Spleen (tissue), 11 donors: Measurements from ENCODE around the gene USP10. TPM values are rescaled to one million over a fixed set of nuclear protein-coding genes. Genes with fewer than 3 reads are reported as not detected.

Experiments
- DNase-seq: peaks from one replicate; pipeline ENCODE4 v3.0.0-alpha.2; 2020
- H3K27ac ChIP-seq, 8 donors: fragments of 200-600 bp; sonication (generic) in 7 of 8; 1 replicate in 4 of 8; 2 replicates in 4 of 8; pipeline versions ENCODE4 v1.5.0 to v1.8.0; 2016 to 2021; ENCODE audit warnings: inconsistent platforms in 4 of 8, mild to moderate bottlenecking in 4 of 8, moderate library complexity in 1 of 8
- H3K27me3 ChIP-seq, 7 donors: fragments of 200-600 bp; sonication (generic) in 6 of 7; replicated peaks in 1 of 7; 1 replicate in 4 of 7; 2 replicates in 3 of 7; pipeline versions ENCODE4 v1.5.0 to v1.8.0; 2016 to 2021; ENCODE audit warnings: inconsistent platforms in 3 of 7, mild to moderate bottlenecking in 1 of 7
- H3K36me3 ChIP-seq, 6 donors: fragments of 200-600 bp; sonication (generic) in 5 of 6; 1 replicate in 4 of 6; 2 replicates in 2 of 6; pipeline versions ENCODE4 v1.5.0 to v1.8.0; 2016 to 2021; ENCODE audit warnings: inconsistent platforms in 2 of 6
- H3K4me1 ChIP-seq, 6 donors: fragments of 200-600 bp; sonication (generic) in 5 of 6; 1 replicate in 3 of 6; 2 replicates in 3 of 6; pipeline versions ENCODE4 v1.5.0 to v1.8.0; 2016 to 2021; ENCODE audit warnings: inconsistent platforms in 3 of 6
- H3K4me3 ChIP-seq, 8 donors: fragments of 200-600 bp; sonication (generic) in 7 of 8; 1 replicate in 4 of 8; 2 replicates in 4 of 8; pipeline versions ENCODE4 v1.5.0 to v1.8.0; 2016 to 2021; ENCODE audit warnings: inconsistent platforms in 4 of 8, mild to moderate bottlenecking in 4 of 8, moderate library complexity in 2 of 8
- H3K9me3 ChIP-seq, 8 donors: fragments of 200-600 bp; sonication (generic) in 7 of 8; 1 replicate in 4 of 8; 2 replicates in 4 of 8; pipeline versions ENCODE4 v1.5.0 to v1.8.0; 2016 to 2021; ENCODE audit warnings: inconsistent platforms in 4 of 8
- POLR2A ChIP-seq, 3 donors: fragments of 450-650 bp; IDR thresholded peaks; one replicate each; pipeline ENCODE4 v1.5.1; 2017; ENCODE audit warnings: antibody characterized with exemption in 3 of 3, mild to moderate bottlenecking in 1 of 3
- POLR2AphosphoS5 ChIP-seq, 3 donors: sonication (generic); formaldehyde crosslinking; IDR thresholded peaks; one replicate each; pipeline ENCODE4 v1.5.1; 2017; ENCODE audit warnings: antibody characterized with exemption in 3 of 3
- WGBS, 5 donors: extraction: QIAGEN DNeasy Blood & Tissue Kit in 3 of 5; methylation state at CpG; one replicate each; pipeline versions ENCODE4 v1.1.5 to v1.1.7; 2013 to 2018; 5-methylcytosine and 5-hydroxymethylcytosine counted together
- intact Hi-C: fragments of 100-400 bp; cut with DNase I; formaldehyde crosslinking; loops from one replicate; pipeline ENCODE4 v1.15.0; 2023; ENCODE audit warnings: low total_unique reads
- polyA plus RNA-seq, 3 donors: library from polyadenylated mRNA; stranded (reverse); fragments of 200-250 nt; gene quantifications; one replicate each; pipeline ENCODE4 v1.2.1, GENCODE V29; 2013
- total RNA-seq, 7 donors: library from RNA; depleted of rRNA in 3 of 7; stranded (reverse); fragments of >200 nt in 3 of 7; fragmentation: NEBNext Ultra II Directional in 4 of 7; extraction: Animal tissue kit (Norgen Biotek cat#: 25700) in 4 of 7; gene quantifications; one replicate each; pipeline versions ENCODE4 v1.1.0 to v1.2.1, GENCODE V29; 2016 to 2021
- TF ChIP-seq, protein P1 (sequence below), 11 experiments: fragments of 200-600 bp in 7 of 11; fragments of 450-650 bp in 4 of 11; sonication (generic) in 4 of 11; IDR thresholded peaks in 8 of 11; conservative IDR thresholded peaks in 3 of 11; 1 replicate in 7 of 11; 2 replicates in 4 of 11; pipeline versions ENCODE4 v1.4.0 to v1.8.0; 2016 to 2021; ENCODE audit warnings: antibody characterized with exemption in 11 of 11, inconsistent platforms in 4 of 11, mild to moderate bottlenecking in 1 of 11
- donor health status: healthy with polysubstance abuse.
- donor health status: DM: no; HTN: no; CAD: no; lungs with moderate emphysema.
- donor health status: DM: no; HTN: no; CAD: no.
- donor health status: Bipolar disorder and iron deficiency.
- donor health status: healthy.
- donor health status: DM: no; HTN: no; CAD: no.
- donor health status: DM: yes; HTN: yes; CAD: no.

Gene USP10
- total and polyA plus RNA-seq, 10 donors = 28.1 to 105 (median 79.5) TPM

DNA sequence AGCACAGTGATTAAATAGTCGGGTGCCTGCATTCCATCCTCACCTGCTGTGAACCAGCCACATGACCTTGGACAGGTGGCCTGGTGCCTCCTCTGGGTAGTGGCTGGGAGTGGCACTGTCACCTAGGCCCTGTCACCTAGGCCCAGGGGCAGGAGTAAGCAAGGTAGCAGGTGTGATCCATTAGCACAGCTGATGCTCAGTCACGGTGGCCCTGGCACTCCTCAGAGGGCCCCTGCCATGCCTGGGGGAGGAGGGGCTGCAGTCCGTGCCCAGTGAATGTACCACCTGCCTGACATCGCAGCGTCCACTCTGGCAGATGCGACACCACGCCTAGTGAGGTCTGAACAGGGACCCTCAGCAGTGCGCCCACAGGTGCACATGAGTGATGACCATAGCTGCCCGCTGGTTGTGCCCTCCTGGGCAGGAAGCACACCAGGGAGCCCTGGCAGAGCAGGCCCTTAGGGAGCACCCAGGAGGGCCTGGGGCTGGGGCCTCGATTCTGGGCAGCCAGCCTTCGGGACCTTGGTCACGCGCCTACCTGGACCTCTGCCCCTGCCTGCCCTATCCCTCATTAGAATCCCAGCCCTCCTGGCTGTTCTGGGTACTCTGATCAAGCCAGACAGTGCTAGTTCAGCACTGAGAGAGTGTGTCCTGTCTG, 86.9 kb downstream of the USP10 start:
- Histone ChIP-seq H3K4me3 (no peak overlapping the region), H3K9me3 (no peaks in the 10 kb centered on the region), H3K27me3 (no peaks in the 10 kb centered on the region), H3K36me3 (peaks cover 0 to 20% (median 0%) of the 10 kb centered on the region in 6 donors), H3K4me1 (peaks cover 0 to 11% (median 3%) of the 10 kb centered on the region in 6 donors), H3K27ac (no peak overlapping the region)
- peak; percentile 61 for DNase-seq
- TF ChIP-seq POLR2AphosphoS5 (IDR thresholded peaks at IDR 0.05) = peak in 1 of 3 donors; percentile 45
- TF ChIP-seq, protein P1, sequence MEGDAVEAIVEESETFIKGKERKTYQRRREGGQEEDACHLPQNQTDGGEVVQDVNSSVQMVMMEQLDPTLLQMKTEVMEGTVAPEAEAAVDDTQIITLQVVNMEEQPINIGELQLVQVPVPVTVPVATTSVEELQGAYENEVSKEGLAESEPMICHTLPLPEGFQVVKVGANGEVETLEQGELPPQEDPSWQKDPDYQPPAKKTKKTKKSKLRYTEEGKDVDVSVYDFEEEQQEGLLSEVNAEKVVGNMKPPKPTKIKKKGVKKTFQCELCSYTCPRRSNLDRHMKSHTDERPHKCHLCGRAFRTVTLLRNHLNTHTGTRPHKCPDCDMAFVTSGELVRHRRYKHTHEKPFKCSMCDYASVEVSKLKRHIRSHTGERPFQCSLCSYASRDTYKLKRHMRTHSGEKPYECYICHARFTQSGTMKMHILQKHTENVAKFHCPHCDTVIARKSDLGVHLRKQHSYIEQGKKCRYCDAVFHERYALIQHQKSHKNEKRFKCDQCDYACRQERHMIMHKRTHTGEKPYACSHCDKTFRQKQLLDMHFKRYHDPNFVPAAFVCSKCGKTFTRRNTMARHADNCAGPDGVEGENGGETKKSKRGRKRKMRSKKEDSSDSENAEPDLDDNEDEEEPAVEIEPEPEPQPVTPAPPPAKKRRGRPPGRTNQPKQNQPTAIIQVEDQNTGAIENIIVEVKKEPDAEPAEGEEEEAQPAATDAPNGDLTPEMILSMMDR (IDR thresholded peaks at IDR 0.05 in 8 of 11, conservative IDR thresholded peaks at IDR 0.05 in 3 of 11) = no peak
- intact Hi-C loops = no loop called here
- 85 to 92% (median 88%) methylated on average over 5 to 13 of the region's 13 CpGs for WGBS, 5 donors

DNA sequence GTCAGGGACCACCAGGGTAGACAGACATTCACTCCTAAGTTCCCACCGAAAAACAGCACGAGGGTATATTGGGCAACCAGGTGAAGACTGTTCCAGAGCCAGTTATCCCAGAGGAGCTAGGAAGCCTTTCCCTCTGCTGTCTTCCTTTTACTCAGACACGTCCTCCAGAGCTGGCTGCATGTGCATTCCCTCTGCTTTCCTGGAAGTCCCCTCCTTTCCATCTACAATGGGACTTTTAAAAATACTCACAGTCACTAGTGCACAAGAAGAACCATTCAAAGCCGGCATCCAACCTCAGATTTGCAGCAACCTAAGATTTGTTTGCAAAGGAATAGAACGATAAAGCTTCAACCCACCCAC, 87.4 kb downstream of the USP10 start:
- no peak overlapping the region for H3K4me3 ChIP-seq
- intact Hi-C loops = no loop called here
- no peak overlapping the region for H3K27ac ChIP-seq
- WGBS, 5 donors = 73 to 83% (median 79%) methylated on average over 5 of the region's 5 CpGs
- H3K9me3 ChIP-seq = no peaks in the 10 kb centered on the region
- TF ChIP-seq POLR2AphosphoS5 (IDR thresholded peaks at IDR 0.05) = no peak
- TF ChIP-seq, protein P1 (IDR thresholded peaks at IDR 0.05 in 8 of 11, conservative IDR thresholded peaks at IDR 0.05 in 3 of 11) = no peak
- no peak for TF ChIP-seq POLR2A (IDR thresholded peaks at IDR 0.05)
- peaks cover 0 to 20% (median 0%) of the 10 kb centered on the region in 6 donors for H3K36me3 ChIP-seq
- no peaks in the 10 kb centered on the region for H3K27me3 ChIP-seq
- peaks cover 0 to 11% (median 3%) of the 10 kb centered on the region in 6 donors for H3K4me1 ChIP-seq
- DNase-seq = no peak

DNA sequence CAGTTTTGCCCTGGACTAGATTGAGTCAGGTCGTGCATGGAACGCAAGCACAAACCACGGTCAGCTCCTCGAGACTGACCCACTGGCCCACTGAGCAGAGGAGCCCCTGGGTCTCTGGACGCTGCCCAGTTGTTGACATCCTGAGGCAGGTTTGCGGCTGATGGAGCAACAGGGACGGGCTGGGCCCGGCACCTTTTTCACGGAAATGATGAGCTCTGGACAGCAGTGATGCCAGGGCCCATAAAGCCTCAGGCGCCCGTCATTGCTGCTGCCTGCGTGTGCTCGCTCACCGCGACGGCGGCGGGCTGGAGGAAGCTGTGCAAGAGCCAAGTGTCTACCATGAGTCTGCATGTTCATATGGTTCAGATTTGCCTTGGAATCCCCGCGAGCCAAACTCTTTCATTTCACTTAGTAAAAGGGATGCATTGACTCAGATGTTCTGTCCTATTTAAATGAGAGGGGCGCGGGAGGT, 89.2 kb downstream of the USP10 start:
- peak; percentile 69 for DNase-seq
- Histone ChIP-seq H3K27me3 (no peaks in the 10 kb centered on the region), H3K4me3 (no peak overlapping the region), H3K27ac (no peak overlapping the region), H3K4me1 (peaks cover 0 to 11% (median 4%) of the 10 kb centered on the region in 6 donors), H3K9me3 (no peaks in the 10 kb centered on the region), H3K36me3 (peaks cover 0 to 15% (median 0%) of the 10 kb centered on the region in 6 donors)
- no peak for TF ChIP-seq POLR2A (IDR thresholded peaks at IDR 0.05)
- peak in 1 of 3 donors; percentile 57 for TF ChIP-seq POLR2AphosphoS5 (IDR thresholded peaks at IDR 0.05)
- intact Hi-C loops = no loop called here
- WGBS, 5 donors = 83 to 93% (median 91%) methylated on average over 14 to 22 of the region's 22 CpGs

DNA sequence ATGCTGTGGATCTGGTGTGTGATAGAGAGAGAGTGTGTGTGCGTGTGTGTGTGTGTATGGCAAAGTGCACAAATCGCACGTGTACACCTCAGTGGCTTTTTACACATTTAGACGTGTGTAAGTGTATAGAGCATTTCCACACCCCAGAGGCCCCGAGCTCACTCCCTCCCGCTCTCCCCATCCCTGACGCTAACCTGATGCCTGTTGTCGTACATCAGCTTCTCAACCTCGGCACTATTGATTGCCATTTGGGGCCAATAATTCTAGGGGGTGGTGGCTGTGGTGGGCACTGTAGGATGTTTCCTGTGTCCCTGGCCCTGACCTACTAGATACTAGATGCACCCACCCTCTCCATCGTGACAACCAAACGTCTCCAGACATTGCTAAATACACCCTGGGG, 89.6 kb downstream of the USP10 start:
- no peaks in the 10 kb centered on the region for H3K9me3 ChIP-seq
- peaks cover 0 to 12% (median 6%) of the 10 kb centered on the region in 6 donors for H3K4me1 ChIP-seq
- TF ChIP-seq POLR2AphosphoS5 (IDR thresholded peaks at IDR 0.05) = no peak
- TF ChIP-seq, protein P1 (IDR thresholded peaks at IDR 0.05 in 8 of 11, conservative IDR thresholded peaks at IDR 0.05 in 3 of 11) = no peak
- no peak for TF ChIP-seq POLR2A (IDR thresholded peaks at IDR 0.05)
- 80 to 89% (median 84%) methylated on average over 11 of the region's 11 CpGs for WGBS, 5 donors
- H3K4me3 ChIP-seq = no peak overlapping the region
- H3K27me3 ChIP-seq = no peaks in the 10 kb centered on the region
- DNase-seq = peak; percentile 6
- intact Hi-C loops = no loop called here
- H3K36me3 ChIP-seq = peaks cover 0 to 15% (median 0%) of the 10 kb centered on the region in 6 donors
- H3K27ac ChIP-seq = no peak overlapping the region
